HepG2 (cell line): ENCODE data around the gene SEMA3F. TPM values are rescaled to one million over a fixed set of nuclear protein-coding genes. Genes with fewer than 3 reads are reported as not detected.

Experiments used
- ATAD3A ChIP-seq: sonication (generic); formaldehyde crosslinking; IDR thresholded peaks from 2 replicates; pipeline ENCODE4 v1.4.0; 2020; ENCODE audit warnings: missing genetic modification reagents
- CHCHD3 ChIP-seq: sonication (generic); formaldehyde crosslinking; IDR thresholded peaks from 2 replicates; pipeline ENCODE4 v1.8.0; 2022; ENCODE audit warnings: mild to moderate bottlenecking, missing genetic modification reagents, moderate library complexity
- EEA1 ChIP-seq: sonication (generic); formaldehyde crosslinking; IDR thresholded peaks from 2 replicates; pipeline ENCODE4 v1.5.1; 2020; ENCODE audit warnings: mild to moderate bottlenecking, missing genetic modification reagents, borderline replicate concordance
- HNF4A ChIP-seq: sonication (generic); formaldehyde crosslinking; IDR thresholded peaks from 2 replicates; pipeline ENCODE4 v1.4.0; 2020; ENCODE audit warnings: missing genetic modification reagents
- MAZ ChIP-seq, 2 experiments: sonication (generic) in 1 of 2; formaldehyde crosslinking in 1 of 2; IDR thresholded peaks; 2 replicates each; pipeline versions ENCODE4 v1.5.0 to v1.6.1; 2012 to 2020; ENCODE audit warnings: low read depth in 2 of 2, mild to moderate bottlenecking in 2 of 2, borderline replicate concordance in 1 of 2, improper control_type of control experiment in 1 of 2, low read length in 1 of 2, missing genetic modification reagents in 1 of 2, moderate library complexity in 1 of 2
- NFYC ChIP-seq: IDR thresholded peaks from 2 replicates; pipeline ENCODE4 v1.6.1; 2016; ENCODE audit warnings: missing genetic modification reagents, missing compliant biosample characterization
- POLR2A ChIP-seq, 2 experiments: IDR thresholded peaks; 2 replicates each; pipeline ENCODE4 v1.6.1; 2011; ENCODE audit warnings: low read depth in 2 of 2, low read length in 2 of 2, mild to moderate bottlenecking in 1 of 2, moderate library complexity in 1 of 2; ENCODE audit not compliant: insufficient read depth in 1 of 2
- SIN3B ChIP-seq: fragments of 150-350 bp; IDR thresholded peaks from 2 replicates; pipeline ENCODE4 v1.6.1; 2014; ENCODE audit warnings: low read length
- SMAD1 ChIP-seq: sonication (generic); formaldehyde crosslinking; IDR thresholded peaks from 2 replicates; pipeline ENCODE4 v1.4.0; 2020; ENCODE audit warnings: missing genetic modification reagents, low read depth, mild to moderate bottlenecking, borderline replicate concordance
- YEATS4 ChIP-seq: sonication (generic); formaldehyde crosslinking; IDR thresholded peaks from 2 replicates; pipeline ENCODE4 v1.4.0; 2020; ENCODE audit warnings: missing genetic modification reagents, borderline replicate concordance
- ZNF570 ChIP-seq: sonication (generic); formaldehyde crosslinking; IDR thresholded peaks from 2 replicates; pipeline ENCODE4 v1.4.0; 2020; ENCODE audit warnings: mild to moderate bottlenecking, missing genetic modification reagents, borderline replicate concordance
- ZNF572 ChIP-seq: sonication (generic); formaldehyde crosslinking; IDR thresholded peaks from 2 replicates; pipeline ENCODE4 v1.5.1; 2020; ENCODE audit warnings: mild to moderate bottlenecking, missing genetic modification reagents
- ZNF577 ChIP-seq: sonication (generic); formaldehyde crosslinking; IDR thresholded peaks from 2 replicates; pipeline ENCODE4 v1.4.0; 2020; ENCODE audit warnings: mild to moderate bottlenecking, low read depth, missing genetic modification reagents, borderline replicate concordance
- polyA plus RNA-seq, 8 experiments: library from polyadenylated mRNA; depleted of rRNA in 3 of 8; stranded (reverse) in 7 of 8; unstranded in 1 of 8; fragments of >200 nt; fragmentation: Illumina TruSeq in 4 of 8; extraction: Trizol in 4 of 8; gene quantifications; 2 replicates each; pipeline versions ENCODE4 v1.2.1 to v1.2.3, GENCODE V29; 2011 to 2016; ENCODE audit warnings: low read depth in 4 of 8, missing spikeins in 1 of 8, mixed read lengths in 1 of 8; ENCODE audit not compliant: insufficient read depth in 1 of 8
- total RNA-seq, 5 experiments: library from RNA; depleted of rRNA; stranded (reverse); fragments of >200 nt; fragmentation: Illumina TruSeq; extraction: Trizol; gene quantifications; 2 replicates each; pipeline ENCODE4 v1.2.3, GENCODE V29; 2016; ENCODE audit warnings: low read depth in 1 of 5
- TF ChIP-seq, protein P1 (sequence below): sonication (generic); formaldehyde crosslinking; IDR thresholded peaks from 2 replicates; pipeline ENCODE4 v1.4.0; 2020; ENCODE audit warnings: missing genetic modification reagents
- TF ChIP-seq, protein P2 (sequence below): sonication (generic); formaldehyde crosslinking; IDR thresholded peaks from 2 replicates; pipeline ENCODE4 v1.4.0; 2020; ENCODE audit warnings: missing genetic modification reagents, mild to moderate bottlenecking, borderline replicate concordance
- TF ChIP-seq, protein P3 (sequence below): sonication (generic); formaldehyde crosslinking; conservative IDR thresholded peaks from 2 replicates; pipeline ENCODE4 v1.4.0; 2020; ENCODE audit warnings: missing genetic modification reagents

SEMA3F gene
- total and polyA plus RNA-seq, 2 of the 13 experiments (the other 11 are each of a cell fraction or from before 2014, with no cell fraction given): 7.6 to 17.2 TPM

DNA sequence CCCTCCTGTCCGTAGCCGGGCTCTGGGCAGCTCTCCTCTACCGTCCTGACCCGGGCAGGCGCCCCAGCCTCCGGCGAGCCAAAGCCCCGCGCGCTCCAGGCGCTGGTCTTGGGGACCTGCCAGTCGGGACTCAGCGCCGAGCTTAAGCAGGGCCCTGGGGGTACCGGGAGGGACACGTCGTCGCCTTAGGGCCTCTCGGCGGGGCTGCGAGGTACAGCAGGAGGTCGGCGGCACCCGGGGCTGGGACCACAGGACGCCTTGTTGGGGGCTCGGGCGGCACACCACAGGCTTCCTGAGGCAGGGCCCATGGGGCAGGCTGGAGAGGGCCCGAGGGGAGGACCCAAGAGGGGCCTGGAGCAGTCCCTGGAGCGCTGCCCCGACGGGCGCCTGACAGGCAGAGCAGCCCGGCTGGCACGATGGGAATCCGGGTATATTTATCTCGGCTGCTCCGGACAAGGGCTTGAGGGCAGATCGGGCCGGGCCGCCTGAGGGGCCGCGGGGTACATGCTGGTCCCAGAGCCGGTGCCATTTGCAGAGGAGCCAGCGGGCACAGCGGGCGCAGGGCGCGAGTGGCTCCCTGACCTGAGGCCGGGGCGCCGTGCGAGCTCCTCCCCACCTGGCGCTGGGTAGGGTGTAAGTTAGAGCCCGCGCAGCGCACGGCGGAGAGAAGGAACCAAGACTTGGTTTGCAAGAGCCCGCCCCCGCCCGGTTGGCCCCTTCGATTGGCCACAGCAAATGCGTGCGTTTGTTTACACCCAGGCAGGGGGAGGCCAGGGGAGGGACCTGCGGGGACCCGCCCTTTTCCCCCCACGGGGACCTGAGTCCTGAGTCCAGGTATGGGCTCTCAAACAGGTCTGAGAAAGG lies 50.5 kb downstream of the SEMA3F start (continued):
- TF ChIP-seq SIN3B: 0 out of 2 replicates have a peak, but pooled peaks have one; percentile 43
- TF ChIP-seq POLR2A (IDR thresholded peaks at IDR 0.05; ENCODE audit: insufficient read depth in 1 of 2, low read depth in 2 of 2, low read length in 2 of 2): peak in 1 of 2 experiments; percentile 62; a peak in 2 of 4 replicates
- peak; percentile 43; the same call in 1 of the 2 replicates for TF ChIP-seq MAZ (IDR thresholded peaks at IDR 0.05; ENCODE audit: borderline replicate concordance, low read depth, low read length)
- TF ChIP-seq MAZ (CRISPR knock-in tag; IDR thresholded peaks at IDR 0.05; ENCODE audit: low read depth): peak; percentile 38; the same call in 1 of the 2 replicates
- TF ChIP-seq ZNF572 (CRISPR knock-in tag): peak; percentile 17; the same call in 1 of the 2 replicates
- no peak for TF ChIP-seq ZNF577 (CRISPR knock-in tag)
- TF ChIP-seq ZNF570 (CRISPR knock-in tag): no peak
- TF ChIP-seq, protein P1, sequence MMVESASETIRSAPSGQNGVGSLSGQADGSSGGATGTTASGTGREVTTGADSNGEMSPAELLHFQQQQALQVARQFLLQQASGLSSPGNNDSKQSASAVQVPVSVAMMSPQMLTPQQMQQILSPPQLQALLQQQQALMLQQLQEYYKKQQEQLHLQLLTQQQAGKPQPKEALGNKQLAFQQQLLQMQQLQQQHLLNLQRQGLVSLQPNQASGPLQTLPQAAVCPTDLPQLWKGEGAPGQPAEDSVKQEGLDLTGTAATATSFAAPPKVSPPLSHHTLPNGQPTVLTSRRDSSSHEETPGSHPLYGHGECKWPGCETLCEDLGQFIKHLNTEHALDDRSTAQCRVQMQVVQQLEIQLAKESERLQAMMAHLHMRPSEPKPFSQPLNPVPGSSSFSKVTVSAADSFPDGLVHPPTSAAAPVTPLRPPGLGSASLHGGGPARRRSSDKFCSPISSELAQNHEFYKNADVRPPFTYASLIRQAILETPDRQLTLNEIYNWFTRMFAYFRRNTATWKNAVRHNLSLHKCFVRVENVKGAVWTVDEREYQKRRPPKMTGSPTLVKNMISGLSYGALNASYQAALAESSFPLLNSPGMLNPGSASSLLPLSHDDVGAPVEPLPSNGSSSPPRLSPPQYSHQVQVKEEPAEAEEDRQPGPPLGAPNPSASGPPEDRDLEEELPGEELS (CRISPR knock-in tag): peak; percentile 78
- TF ChIP-seq, protein P2, sequence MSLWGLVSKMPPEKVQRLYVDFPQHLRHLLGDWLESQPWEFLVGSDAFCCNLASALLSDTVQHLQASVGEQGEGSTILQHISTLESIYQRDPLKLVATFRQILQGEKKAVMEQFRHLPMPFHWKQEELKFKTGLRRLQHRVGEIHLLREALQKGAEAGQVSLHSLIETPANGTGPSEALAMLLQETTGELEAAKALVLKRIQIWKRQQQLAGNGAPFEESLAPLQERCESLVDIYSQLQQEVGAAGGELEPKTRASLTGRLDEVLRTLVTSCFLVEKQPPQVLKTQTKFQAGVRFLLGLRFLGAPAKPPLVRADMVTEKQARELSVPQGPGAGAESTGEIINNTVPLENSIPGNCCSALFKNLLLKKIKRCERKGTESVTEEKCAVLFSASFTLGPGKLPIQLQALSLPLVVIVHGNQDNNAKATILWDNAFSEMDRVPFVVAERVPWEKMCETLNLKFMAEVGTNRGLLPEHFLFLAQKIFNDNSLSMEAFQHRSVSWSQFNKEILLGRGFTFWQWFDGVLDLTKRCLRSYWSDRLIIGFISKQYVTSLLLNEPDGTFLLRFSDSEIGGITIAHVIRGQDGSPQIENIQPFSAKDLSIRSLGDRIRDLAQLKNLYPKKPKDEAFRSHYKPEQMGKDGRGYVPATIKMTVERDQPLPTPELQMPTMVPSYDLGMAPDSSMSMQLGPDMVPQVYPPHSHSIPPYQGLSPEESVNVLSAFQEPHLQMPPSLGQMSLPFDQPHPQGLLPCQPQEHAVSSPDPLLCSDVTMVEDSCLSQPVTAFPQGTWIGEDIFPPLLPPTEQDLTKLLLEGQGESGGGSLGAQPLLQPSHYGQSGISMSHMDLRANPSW (CRISPR knock-in tag): no peak
- TF ChIP-seq NFYC (CRISPR knock-in tag): peak; percentile 75
- peak; percentile 11; the same call in 1 of the 2 replicates for TF ChIP-seq HNF4A (CRISPR knock-in tag)
- TF ChIP-seq EEA1: 0 out of 2 replicates have a peak, but pooled peaks have one; percentile 32
- TF ChIP-seq ATAD3A: no peak
- TF ChIP-seq CHCHD3 (CRISPR knock-in tag): peak; percentile 36; the same call in 1 of the 2 replicates
- TF ChIP-seq, protein P3, sequence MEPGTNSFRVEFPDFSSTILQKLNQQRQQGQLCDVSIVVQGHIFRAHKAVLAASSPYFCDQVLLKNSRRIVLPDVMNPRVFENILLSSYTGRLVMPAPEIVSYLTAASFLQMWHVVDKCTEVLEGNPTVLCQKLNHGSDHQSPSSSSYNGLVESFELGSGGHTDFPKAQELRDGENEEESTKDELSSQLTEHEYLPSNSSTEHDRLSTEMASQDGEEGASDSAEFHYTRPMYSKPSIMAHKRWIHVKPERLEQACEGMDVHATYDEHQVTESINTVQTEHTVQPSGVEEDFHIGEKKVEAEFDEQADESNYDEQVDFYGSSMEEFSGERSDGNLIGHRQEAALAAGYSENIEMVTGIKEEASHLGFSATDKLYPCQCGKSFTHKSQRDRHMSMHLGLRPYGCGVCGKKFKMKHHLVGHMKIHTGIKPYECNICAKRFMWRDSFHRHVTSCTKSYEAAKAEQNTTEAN: 0 out of 2 replicates have a peak, but pooled peaks have one; percentile 10
- TF ChIP-seq SMAD1 (CRISPR knock-in tag): no peak
- TF ChIP-seq YEATS4 (CRISPR knock-in tag): no peak
